VCaP (cell line): ENCODE results near the gene BAIAP2L1.

Experiments used
- H3K27ac ChIP-seq: fragments of 450-650 bp; 2 replicates; pipeline ENCODE4 v1.5.1; 2017
- TF ChIP-seq, protein P1 (sequence below): fragments of 450-650 bp; conservative IDR thresholded peaks from 2 replicates; pipeline ENCODE4 v1.5.1; 2017; ENCODE audit warnings: mild to moderate bottlenecking, moderate library complexity

BAIAP2L1 gene

DNA sequence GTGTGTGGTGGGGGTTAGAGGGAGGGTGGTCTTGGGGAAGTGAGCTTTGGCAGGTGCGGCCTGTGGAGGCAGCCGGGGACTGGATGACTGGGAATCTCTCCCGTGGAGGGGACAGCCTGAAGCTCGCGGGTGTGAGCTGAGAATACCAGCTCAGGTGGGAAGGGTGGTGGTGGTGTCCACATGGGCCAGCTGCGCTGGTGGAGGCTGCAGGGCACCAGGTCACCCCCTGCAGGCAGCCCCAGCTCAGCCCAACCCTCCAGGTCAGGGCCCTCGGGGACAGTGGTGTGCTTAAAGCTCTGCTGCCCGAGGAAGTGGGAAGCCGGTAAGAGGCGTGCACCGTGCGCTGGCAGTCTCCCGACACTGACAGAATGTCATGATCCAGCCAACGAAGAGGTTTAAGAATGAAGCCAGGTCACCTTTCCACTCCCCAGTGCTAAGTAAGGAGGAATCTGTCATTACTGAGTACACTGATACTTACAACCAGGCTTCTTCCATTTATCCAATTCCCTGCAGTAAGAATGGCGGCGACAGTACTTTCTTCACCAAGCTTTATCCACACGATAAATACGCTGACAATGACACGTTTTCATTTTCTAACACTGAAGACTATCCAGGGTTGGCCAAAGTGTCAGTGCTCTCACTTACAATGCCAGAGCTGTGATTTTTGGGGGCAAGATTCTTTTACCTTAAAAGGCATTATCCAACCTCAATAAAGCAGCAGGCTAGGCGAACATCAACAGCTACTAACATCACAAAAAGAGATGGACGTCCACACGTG lies 99.0 kb downstream of the BAIAP2L1 start:
- TF ChIP-seq, protein P1, sequence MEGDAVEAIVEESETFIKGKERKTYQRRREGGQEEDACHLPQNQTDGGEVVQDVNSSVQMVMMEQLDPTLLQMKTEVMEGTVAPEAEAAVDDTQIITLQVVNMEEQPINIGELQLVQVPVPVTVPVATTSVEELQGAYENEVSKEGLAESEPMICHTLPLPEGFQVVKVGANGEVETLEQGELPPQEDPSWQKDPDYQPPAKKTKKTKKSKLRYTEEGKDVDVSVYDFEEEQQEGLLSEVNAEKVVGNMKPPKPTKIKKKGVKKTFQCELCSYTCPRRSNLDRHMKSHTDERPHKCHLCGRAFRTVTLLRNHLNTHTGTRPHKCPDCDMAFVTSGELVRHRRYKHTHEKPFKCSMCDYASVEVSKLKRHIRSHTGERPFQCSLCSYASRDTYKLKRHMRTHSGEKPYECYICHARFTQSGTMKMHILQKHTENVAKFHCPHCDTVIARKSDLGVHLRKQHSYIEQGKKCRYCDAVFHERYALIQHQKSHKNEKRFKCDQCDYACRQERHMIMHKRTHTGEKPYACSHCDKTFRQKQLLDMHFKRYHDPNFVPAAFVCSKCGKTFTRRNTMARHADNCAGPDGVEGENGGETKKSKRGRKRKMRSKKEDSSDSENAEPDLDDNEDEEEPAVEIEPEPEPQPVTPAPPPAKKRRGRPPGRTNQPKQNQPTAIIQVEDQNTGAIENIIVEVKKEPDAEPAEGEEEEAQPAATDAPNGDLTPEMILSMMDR: no peak
- no peak overlapping the region for H3K27ac ChIP-seq

DNA sequence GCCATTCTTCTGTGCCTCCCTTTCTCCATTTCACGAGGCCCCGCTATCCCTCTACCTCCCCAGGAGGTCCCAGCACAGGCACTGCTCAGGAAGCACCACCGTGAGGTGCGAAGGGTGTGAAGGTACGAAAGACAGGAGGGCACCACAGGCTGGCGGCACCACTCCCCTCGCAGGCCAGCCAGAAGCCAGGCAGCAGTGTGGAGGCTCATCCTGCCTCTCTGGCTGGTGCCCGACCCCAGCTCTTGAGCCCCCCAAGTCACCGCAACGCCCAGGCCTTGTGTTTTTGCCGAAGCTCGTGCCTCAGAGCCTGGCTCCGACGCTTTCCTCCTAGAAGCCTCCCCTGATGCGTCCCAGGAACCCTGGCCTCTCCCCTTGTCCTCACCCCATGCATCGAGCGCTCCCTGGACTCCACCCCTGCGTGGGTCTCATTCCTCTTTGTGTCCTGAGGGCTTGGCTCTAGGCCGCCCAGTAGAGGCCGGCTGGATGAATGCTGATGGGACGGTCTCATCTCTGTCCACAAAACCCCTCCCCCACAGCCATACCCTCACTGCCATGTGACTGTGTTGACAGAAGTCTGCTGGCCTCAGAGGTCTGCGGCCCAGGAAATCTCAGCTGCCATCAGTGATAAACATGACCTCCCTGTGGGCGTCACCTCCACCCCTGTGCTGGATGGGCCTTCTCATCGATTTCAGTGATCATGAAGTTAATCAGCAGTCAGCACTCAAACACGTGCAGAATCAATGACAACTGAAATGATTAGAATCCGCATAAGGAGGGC lies 100.1 kb downstream of the BAIAP2L1 start:
- H3K27ac ChIP-seq: no peak overlapping the region
- TF ChIP-seq, protein P1: no peak

DNA sequence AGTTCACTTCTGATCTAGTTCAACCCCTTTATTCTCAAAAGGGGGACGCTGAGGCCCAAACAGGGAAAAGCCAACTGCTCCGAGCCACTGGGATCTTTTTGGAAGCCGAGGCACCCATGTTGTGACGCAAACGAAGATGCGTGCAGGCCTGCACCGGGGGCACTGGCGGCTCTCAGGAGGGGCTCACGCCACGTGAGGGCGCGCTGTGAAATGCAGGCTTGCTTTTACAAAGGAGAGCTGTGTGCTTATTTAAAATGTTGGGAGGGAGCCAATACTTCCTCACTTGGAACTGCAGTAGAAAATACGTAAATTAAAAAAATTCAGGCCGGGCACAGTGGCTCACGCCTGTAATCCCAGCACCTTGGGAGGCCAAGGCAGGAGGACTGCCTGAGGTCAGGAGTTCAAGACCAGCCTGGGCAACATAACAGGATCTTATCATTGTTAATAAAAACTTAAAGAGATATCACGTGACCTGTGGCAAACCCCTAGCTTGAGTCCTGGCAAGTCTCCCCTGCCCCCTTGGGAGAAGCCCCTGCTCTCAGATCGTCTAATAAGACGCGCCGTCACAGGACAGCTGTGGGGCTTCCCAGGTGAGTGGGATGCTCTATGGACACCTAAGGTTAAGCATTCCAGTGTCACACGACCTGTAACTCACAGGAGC lies 103.1 kb downstream of the BAIAP2L1 start:
- H3K27ac ChIP-seq: peak overlapping the region; percentile 64
- TF ChIP-seq, protein P1: no peak

DNA sequence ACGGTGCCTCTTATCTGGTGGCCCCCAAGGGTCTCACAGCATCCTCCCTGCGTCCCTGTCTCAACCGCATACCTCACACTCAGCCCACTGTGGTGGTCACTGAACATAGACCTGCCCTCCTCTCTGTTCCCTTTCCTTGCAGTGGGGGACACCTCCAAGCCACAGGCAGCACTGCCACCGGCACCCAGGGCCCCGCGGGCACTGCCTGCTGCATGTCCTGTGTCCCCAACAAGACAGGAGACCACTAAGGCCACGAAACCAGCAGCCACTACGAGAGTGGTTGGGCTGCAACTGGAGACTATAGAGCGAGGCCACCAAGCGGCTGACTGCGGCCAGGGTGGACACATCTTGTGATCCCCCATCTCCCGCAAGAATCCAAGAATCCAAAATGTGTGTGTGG lies 104.1 kb downstream of the BAIAP2L1 start:
- TF ChIP-seq, protein P1: no peak
- H3K27ac ChIP-seq: peak overlapping the region; percentile 64

DNA sequence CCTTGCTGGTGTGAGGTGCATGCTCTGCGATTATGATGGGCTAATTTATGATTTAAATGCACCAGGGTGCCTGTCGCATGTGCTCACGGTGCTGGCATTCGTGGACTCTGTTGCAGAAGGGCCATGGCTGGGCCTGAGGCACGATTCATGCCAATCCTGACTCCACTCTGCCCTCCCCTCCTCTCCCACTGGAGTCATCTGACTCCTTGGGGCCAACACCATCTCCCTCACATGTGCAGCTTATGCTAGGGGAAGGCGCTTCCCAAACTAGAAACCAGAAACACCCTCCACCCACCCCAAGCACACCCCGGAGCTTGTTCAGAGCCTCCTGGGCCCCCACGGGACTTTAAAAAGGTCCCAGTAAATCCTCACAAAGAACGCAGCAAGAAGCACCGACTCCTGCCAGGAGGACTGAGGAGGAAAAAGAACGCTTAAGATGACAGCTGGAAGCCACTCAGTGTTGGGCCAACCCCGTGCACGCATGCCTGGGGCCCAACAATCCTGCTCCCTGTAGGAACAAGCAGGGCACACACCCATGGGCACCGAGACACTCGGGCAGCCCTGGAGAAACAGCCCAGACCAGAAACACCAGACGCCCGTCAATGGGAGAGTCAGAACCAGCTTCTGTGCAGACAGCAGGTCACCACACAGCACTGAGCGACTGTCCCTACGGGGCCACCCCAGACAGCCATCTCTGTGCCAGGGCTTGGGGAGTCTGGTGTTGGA lies 105.3 kb downstream of the BAIAP2L1 start:
- peak overlapping the region; percentile 64 for H3K27ac ChIP-seq
- TF ChIP-seq, protein P1: no peak

DNA sequence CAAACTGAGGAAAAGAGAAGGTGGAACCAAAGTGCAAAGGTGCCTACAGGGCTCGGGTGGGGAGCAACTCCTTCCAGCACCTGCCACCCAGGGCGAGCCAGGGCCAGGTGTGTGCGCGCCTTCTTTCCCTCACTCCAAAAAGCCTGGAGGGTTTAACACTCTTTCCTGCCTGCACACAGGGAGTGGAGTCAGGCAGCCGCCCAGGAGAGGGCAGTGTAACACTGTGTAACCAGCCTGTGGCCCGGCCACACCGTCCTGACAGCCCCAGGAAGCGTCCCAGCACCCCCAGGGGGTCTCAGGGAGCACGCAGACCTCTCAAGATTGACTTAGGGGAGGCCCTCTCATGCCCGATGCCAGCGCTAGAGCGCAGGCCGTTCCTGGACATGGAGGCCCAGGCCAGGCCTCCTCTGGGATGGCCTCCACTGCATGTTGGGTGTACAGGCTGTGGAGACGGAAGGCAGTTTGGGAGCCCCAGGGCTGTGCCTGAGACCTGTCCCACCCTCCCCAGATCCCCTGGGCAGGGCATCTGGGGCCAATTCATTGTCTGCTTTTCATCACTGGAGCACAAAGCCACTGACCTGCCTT lies 106.0 kb downstream of the BAIAP2L1 start:
- TF ChIP-seq, protein P1: peak; percentile 89
- H3K27ac ChIP-seq: peak overlapping the region; percentile 64
